CD14-positive monocyte (primary cell): ENCODE measurements around the gene BLVRB. TPM values are rescaled to one million over a fixed set of nuclear protein-coding genes. Genes with fewer than 3 reads are reported as not detected.

ENCODE experiments used
- DNase-seq, 3 donors: peaks; one replicate each; pipeline ENCODE4 v3.0.0-alpha.2; 2011 to 2022
- H2AFZ ChIP-seq: 2 replicates; pipeline ENCODE4 v1.6.0; 2012; ENCODE audit warnings: mild to moderate bottlenecking, low read depth, low read length, inconsistent platforms; ENCODE audit not compliant: insufficient read depth, poor library complexity, severe bottlenecking
- H3K27ac ChIP-seq, 2 donors: 1 replicate in 1 of 2; 2 replicates in 1 of 2; pipeline ENCODE4 v1.5.1; 2012 to 2013; ENCODE audit warnings: low read length in 2 of 2, control low read depth in 1 of 2, inconsistent platforms in 1 of 2, low read depth in 1 of 2, mild to moderate bottlenecking in 1 of 2
- H3K27me3 ChIP-seq, 2 donors: one replicate each; pipeline versions ENCODE4 v1.6.0 to v1.6.1; 2011 to 2013; ENCODE audit warnings: low read length in 2 of 2; ENCODE audit not compliant: control insufficient read depth in 2 of 2, insufficient read depth in 2 of 2
- H3K36me3 ChIP-seq, 2 donors: replicated peaks in 1 of 2; 1 replicate in 1 of 2; 2 replicates in 1 of 2; pipeline versions ENCODE4 v1.5.1 to v1.6.1; 2012 to 2013; ENCODE audit warnings: low read length in 2 of 2, control low read depth in 1 of 2, inconsistent platforms in 1 of 2, mild to moderate bottlenecking in 1 of 2; ENCODE audit not compliant: insufficient read depth in 2 of 2, control insufficient read depth in 1 of 2
- H3K4me1 ChIP-seq, 2 donors: 1 replicate in 1 of 2; 2 replicates in 1 of 2; pipeline versions ENCODE4 v1.5.1 to v1.6.1; 2012 to 2013; ENCODE audit warnings: low read length in 2 of 2, control low read depth in 1 of 2, inconsistent platforms in 1 of 2, mild to moderate bottlenecking in 1 of 2, moderate library complexity in 1 of 2; ENCODE audit not compliant: insufficient read depth in 2 of 2, control insufficient read depth in 1 of 2
- H3K4me2 ChIP-seq: replicated peaks from 2 replicates; pipeline ENCODE3; 2012; ENCODE audit warnings: low read length, moderate library complexity, mild to moderate bottlenecking; ENCODE audit not compliant: poor library complexity, severe bottlenecking; ENCODE audit errors: extremely low read depth
- H3K4me3 ChIP-seq, 3 experiments: fragments of 200-600 bp in 1 of 3; sonication (generic) in 1 of 3; replicated peaks in 1 of 3; 1 replicate in 2 of 3; 2 replicates in 1 of 3; pipeline ENCODE4 v1.5.1; 2011 to 2013; ENCODE audit warnings: low read length in 3 of 3, mild to moderate bottlenecking in 3 of 3, control low read depth in 2 of 3, low read depth in 2 of 3, inconsistent platforms in 1 of 3, moderate library complexity in 1 of 3
- H3K79me2 ChIP-seq: 2 replicates; pipeline ENCODE4 v1.6.0; 2012; ENCODE audit warnings: mild to moderate bottlenecking, control low read depth, inconsistent platforms, low read length, moderate library complexity; ENCODE audit not compliant: insufficient read depth
- H3K9ac ChIP-seq: 2 replicates; pipeline ENCODE4 v1.6.0; 2017; ENCODE audit warnings: low read length, mild to moderate bottlenecking; ENCODE audit not compliant: insufficient read depth, poor library complexity, severe bottlenecking
- H3K9me3 ChIP-seq, 2 donors: replicated peaks in 1 of 2; 1 replicate in 1 of 2; 2 replicates in 1 of 2; pipeline versions ENCODE4 v1.5.1 to v1.6.1; 2012 to 2013; ENCODE audit warnings: low read length in 2 of 2, control low read depth in 1 of 2; ENCODE audit not compliant: control insufficient read depth in 1 of 2, insufficient read depth in 1 of 2
- H4K20me1 ChIP-seq: 2 replicates; pipeline ENCODE4 v1.6.0; 2012; ENCODE audit warnings: mild to moderate bottlenecking, low read length, control low read depth, moderate library complexity; ENCODE audit not compliant: insufficient read depth
- H3K27ac Mint-ChIP-seq, 7 donors: one replicate each; pipeline ENCODE4 v1.8.0; 2020; ENCODE audit warnings: mild to moderate bottlenecking in 7 of 7, mixed read lengths in 7 of 7, moderate library complexity in 6 of 7, inconsistent platforms in 2 of 7
- H3K27me3 Mint-ChIP-seq, 3 donors: one replicate each; pipeline ENCODE4 v1.8.0; 2021 to 2022; ENCODE audit warnings: low read depth in 3 of 3, mild to moderate bottlenecking in 3 of 3, mixed read lengths in 3 of 3, moderate library complexity in 3 of 3, inconsistent platforms in 1 of 3
- H3K36me3 Mint-ChIP-seq, 2 donors: one replicate each; pipeline ENCODE4 v1.8.0; 2020; ENCODE audit warnings: mixed read lengths in 2 of 2, inconsistent platforms in 1 of 2, mild to moderate bottlenecking in 1 of 2
- H3K4me1 Mint-ChIP-seq: one replicate; pipeline ENCODE4 v1.8.0; 2020; ENCODE audit warnings: mild to moderate bottlenecking, mixed read lengths
- H3K4me3 Mint-ChIP-seq, 2 donors: one replicate each; pipeline ENCODE4 v1.8.0; 2020; ENCODE audit warnings: mild to moderate bottlenecking in 2 of 2, mixed read lengths in 2 of 2, moderate library complexity in 1 of 2
- H3K9me3 Mint-ChIP-seq, 7 donors: one replicate each; pipeline ENCODE4 v1.8.0; 2020 to 2022; ENCODE audit warnings: mixed read lengths in 7 of 7, mild to moderate bottlenecking in 6 of 7, moderate library complexity in 6 of 7, inconsistent platforms in 2 of 7
- CTCF ChIP-seq: fragments of 200-600 bp; IDR thresholded peaks from one replicate; pipeline ENCODE4 v1.8.0; 2022; ENCODE audit warnings: antibody characterized with exemption, mild to moderate bottlenecking
- WGBS: methylation state at CpG from one replicate; pipeline ENCODE4 v1.1.5; 2013; ENCODE audit warnings: missing lambda C conversion rate; ENCODE audit not compliant: insufficient coverage; 5-methylcytosine and 5-hydroxymethylcytosine counted together
- intact Hi-C, 2 donors: fragments of 100-400 bp; cut with micrococcal nuclease; formaldehyde crosslinking; loops; one replicate each; pipeline versions ENCODE4 v1.15.0 to v1.15.1; 2023
- polyA plus RNA-seq, 3 donors: library from polyadenylated mRNA; depleted of rRNA in 1 of 3; unstranded in 2 of 3; stranded (reverse) in 1 of 3; fragments of 300-500 nt in 2 of 3; fragments of >200 nt in 1 of 3; fragmentation: Illumina TruSeq in 2 of 3; gene quantifications; 1 replicate in 2 of 3; 2 replicates in 1 of 3; pipeline ENCODE4 v1.2.3, GENCODE V29; 2012 to 2021

Gene BLVRB
- polyA plus RNA-seq, 3 donors: 299 to 625 (median 601) TPM

- H3K4me1 Mint-ChIP-seq: peaks cover 27% of the 10 kb centered on the region
- peak overlapping the region; percentile 50 to 95 for H3K27ac ChIP-seq
- H3K79me2 ChIP-seq: peaks cover 43% of the 10 kb centered on the region
- WGBS: 0% methylated on average over 11 of the region's 18 CpGs
- H3K9me3 Mint-ChIP-seq: peaks cover 0 to 3% (median 2%) of the 10 kb centered on the region in 7 donors
- intact Hi-C loops: loop anchor here (1.0 to 5.0 kb wide), 4 partner anchors 20 to 158 kb away; partner anchors contain the start of genes AKT2 (in 1 of the 2) and BLVRB (in 1 of the 2)
- H3K27ac Mint-ChIP-seq: peak overlapping the region; percentile 87 to 100 (median 98)
- H3K4me3 Mint-ChIP-seq: peak overlapping the region; percentile 100
- peaks cover 28 to 32% of the 10 kb centered on the region in 2 donors for H3K4me1 ChIP-seq
- no peak for DNase-seq
- H3K9ac ChIP-seq: peak overlapping the region; percentile 83
- H3K27me3 ChIP-seq: no peaks in the 10 kb centered on the region
- peaks cover 0 to 1% (median 0%) of the 10 kb centered on the region in 3 donors for H3K27me3 Mint-ChIP-seq
- no peaks in the 10 kb centered on the region for H3K9me3 ChIP-seq
- H3K36me3 ChIP-seq: peaks cover 42 to 61% of the 10 kb centered on the region in 2 donors
- no peak for TF ChIP-seq CTCF
- H3K36me3 Mint-ChIP-seq: peaks cover 50 to 65% of the 10 kb centered on the region in 2 donors
- H3K4me3 ChIP-seq: peak overlapping the region; percentile 87 to 100 (median 100)
- peak overlapping the region; percentile 84 for H3K4me2 ChIP-seq
- peaks cover 31% of the 10 kb centered on the region for H4K20me1 ChIP-seq
- H2AFZ ChIP-seq: peak overlapping the region; percentile 75
Observed at GRCh38 chr19:40444825-40445312, 20.7 kb downstream of the BLVRB start.

GRCh38 chr19:40444000-40444824, 21.3 kb downstream of the BLVRB start, which contains the start of gene SERTAD3:
TSS of gene SERTAD3 (minus strand) at chr19:40444335. CDS start at chr19:40442080, 2,255 bp downstream.
- H3K36me3 ChIP-seq: peaks cover 36 to 54% of the 10 kb centered on the region in 2 donors
- peak within 1 kb of the TSS; percentile 87 to 100 (median 100) for H3K4me3 ChIP-seq
- TF ChIP-seq CTCF: no peak
- peak within 1 kb of the TSS; percentile 83 for H3K9ac ChIP-seq
- peaks cover 38% of the 10 kb centered on the region for H4K20me1 ChIP-seq
- DNase-seq: peak; percentile 93 to 94 (median 93)
- H2AFZ ChIP-seq: peak within 1 kb of the TSS; percentile 75
- H3K9me3 Mint-ChIP-seq: peaks cover 0 to 3% (median 2%) of the 10 kb centered on the region in 7 donors
- H3K27ac ChIP-seq: peak within 1 kb of the TSS; percentile 95 to 97
- peaks cover 27% of the 10 kb centered on the region for H3K4me1 Mint-ChIP-seq
- H3K27me3 Mint-ChIP-seq: peaks cover 0 to 1% (median 0%) of the 10 kb centered on the region in 3 donors
- intact Hi-C loops: loop anchor here (1.0 to 5.0 kb wide), 5 partner anchors 18 to 157 kb away; partner anchors contain the start of genes AKT2 (in 1 of the 2) and BLVRB (in 1 of the 2)
- under 1% methylated on average over 61 of the region's 72 CpGs for WGBS
- H3K9me3 ChIP-seq: no peaks in the 10 kb centered on the region
- peaks cover 28 to 32% of the 10 kb centered on the region in 2 donors for H3K4me1 ChIP-seq
- peak within 1 kb of the TSS; percentile 97 to 100 (median 98) for H3K27ac Mint-ChIP-seq
- H3K27me3 ChIP-seq: no peaks in the 10 kb centered on the region
- peak within 1 kb of the TSS; percentile 100 for H3K4me3 Mint-ChIP-seq
- H3K4me2 ChIP-seq: peak within 1 kb of the TSS; percentile 84
- H3K79me2 ChIP-seq: peaks cover 43% of the 10 kb centered on the region
- peaks cover 47 to 58% of the 10 kb centered on the region in 2 donors for H3K36me3 Mint-ChIP-seq
